Fibroblast of skin of right biceps (primary cell): ENCODE results near the gene PPP1R3G.

ENCODE experiments used
- DNase-seq: peaks from one replicate; pipeline ENCODE4 v3.0.0-alpha.2; 2013

The PPP1R3G gene

DNA sequence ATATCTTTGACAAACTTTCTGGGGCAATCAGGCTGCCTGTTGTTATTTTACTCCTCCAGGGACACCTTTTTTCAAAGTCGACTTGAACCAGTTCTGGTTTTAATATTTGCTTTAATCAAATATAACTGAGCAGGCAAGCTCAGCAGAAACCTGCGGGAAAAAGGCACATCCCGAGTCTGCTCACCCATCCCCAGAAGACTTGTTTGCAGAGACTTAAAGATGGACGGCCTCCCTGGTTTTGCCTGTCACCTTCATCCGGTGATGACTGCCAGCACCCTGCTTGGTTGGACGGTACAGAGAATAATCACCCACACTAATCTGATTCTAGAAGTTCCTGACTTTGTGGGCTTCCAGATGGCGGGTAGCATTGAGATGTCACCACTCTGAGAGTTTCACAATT lies 36.8 kb downstream of the PPP1R3G start:
- DNase-seq, result no peak

GRCh38 chr6:5122504-5123112 lies 37.5 kb downstream of the PPP1R3G start:
- no peak for DNase-seq

DNA sequence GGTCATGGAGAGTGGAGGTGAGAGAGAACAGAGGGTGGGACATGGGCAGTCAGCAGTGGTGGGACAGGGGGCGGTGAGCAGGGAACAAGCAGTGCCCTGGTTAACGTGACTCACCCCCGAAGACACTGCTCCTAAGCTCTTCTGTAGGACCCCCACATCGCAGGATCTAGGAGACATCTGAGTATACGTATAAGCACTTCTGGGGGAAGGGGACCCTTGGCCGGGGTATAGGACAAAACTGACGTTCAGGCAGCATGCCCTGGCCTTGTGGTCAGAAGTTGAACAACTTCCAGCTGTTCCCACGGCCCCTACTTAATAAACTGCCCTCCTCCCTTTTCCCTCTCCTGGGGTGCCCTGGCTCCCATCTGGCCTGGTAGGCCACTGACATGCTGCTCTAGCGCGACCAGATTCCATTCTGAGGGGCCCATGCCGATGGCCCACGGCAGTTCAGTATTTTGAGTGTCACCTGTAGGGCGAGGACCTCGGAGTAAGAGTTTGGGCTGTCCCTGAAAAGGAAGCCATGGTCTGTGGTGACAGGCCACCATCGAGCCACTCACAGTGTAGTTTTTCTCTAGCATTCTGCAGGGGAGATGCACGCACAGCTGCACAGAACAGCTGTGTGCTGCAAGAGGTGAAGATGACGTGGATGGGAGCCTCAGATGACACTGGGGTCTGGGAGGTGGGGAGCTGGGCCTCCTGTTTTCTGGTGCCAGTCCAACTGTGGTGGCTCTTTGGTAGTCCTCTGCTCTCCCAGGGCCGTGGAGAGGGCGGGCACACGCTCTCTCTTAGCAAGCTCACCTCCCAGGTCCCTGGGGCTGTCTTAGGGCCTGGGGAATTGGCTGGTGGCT lies 38.4 kb downstream of the PPP1R3G start:
- DNase-seq, result no peak

DNA sequence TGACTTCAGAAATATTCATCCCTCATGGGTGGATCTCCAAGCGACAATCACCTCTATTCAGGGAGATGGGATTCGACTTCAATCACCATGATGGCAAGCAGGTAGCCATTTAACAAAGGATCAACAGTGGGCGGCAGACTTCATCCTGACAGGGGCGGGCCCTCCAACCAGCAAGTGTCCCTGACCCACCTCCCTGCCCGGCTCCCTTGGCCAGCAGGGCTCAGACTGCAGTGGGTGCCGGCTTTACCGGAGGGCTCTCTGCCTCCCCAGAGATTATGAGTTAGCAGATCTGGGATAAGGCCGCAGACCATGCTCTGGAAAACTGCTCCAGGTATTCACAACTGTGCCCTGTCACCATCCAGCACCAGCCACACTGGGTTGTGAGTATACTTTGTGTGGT lies 39.4 kb downstream of the PPP1R3G start:
- DNase-seq, result no peak

GRCh38 chr6:5125152-5126006 lies 40.2 kb downstream of the PPP1R3G start:
- DNase-seq, result peak; percentile 80

DNA sequence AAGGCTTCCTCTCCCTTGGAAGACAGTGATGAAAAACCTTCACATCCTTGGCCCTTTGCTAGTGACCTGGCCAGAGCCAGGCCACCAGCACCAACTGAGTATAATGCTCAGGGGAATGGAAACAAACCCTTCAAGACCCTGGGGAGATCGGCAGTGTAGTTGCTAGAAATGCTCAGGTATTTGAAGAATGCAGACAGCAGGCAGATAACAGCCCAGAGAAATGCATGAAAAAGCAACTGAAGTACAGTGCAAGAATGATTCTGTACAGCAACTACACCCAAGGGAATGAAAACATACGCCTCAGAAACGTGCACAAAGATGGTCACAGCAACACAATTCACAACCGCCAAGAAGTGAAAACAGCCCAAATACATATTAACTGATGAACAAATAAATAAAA lies 41.1 kb downstream of the PPP1R3G start:
- peak; percentile 76 for DNase-seq

DNA sequence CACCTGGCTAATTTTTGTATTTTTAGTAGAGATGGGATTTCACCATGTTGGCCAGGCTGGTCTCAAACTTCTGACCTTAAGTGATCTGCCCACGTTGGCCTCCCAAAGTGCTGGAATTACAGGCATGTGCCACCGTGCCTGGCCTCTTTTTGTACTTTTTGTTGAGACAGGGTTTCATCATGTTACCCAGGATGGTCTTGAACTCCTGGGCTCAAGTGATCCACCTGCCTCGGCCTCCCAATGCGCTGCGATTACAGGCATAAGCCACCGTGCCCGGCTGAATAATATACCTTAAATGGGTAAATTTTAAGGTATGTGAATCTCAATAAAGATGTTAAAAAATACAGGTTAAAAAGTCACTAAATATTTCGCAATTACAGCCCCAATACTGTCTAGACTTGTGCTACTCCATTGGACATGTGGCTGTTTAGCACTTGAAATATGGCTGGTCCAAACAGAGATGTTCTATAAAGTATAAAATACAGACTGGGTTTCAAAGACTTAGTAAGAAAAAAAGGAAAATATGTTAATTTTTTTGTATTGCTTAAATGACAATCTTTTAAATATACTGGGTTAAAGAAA lies 42.1 kb downstream of the PPP1R3G start:
- DNase-seq, result no peak

- no peak for DNase-seq
Observed at GRCh38 chr6:5128351-5128750, 43.2 kb downstream of the PPP1R3G start.

DNA sequence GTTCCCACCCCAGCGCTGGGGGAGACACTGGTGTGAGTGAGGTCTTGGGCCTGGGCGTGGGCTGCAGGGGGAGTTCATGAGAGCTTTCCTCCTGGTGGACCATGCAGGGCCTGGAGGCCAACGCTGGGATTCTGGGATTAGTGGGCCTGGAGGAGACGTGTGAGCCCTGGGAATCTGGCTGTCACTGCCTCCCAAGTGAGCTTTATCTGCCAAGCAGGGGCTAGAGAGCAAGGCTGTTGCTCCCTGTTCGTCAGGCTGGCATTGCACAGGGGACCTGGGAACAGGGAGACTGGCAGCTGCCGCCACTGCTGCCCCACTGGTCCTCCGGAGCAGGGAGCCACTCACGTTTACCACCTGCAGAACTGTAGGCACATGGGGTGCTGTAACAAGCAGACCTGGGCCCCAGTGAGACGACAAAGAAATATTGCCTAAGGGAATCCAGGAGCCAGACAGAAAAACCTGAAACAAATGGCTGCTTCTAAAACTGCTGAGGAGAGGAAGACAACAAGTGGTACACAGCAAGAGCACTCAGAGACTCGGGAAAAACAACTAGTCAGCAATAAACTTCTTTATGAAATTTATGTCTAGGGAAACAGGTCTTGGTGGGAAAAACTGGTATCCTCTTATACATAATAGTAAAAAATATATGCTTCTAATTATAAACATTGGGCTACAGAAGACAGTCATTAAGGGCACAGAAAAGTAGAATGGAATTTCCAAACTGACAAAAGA lies 45.2 kb downstream of the PPP1R3G start:
- no peak for DNase-seq

DNA sequence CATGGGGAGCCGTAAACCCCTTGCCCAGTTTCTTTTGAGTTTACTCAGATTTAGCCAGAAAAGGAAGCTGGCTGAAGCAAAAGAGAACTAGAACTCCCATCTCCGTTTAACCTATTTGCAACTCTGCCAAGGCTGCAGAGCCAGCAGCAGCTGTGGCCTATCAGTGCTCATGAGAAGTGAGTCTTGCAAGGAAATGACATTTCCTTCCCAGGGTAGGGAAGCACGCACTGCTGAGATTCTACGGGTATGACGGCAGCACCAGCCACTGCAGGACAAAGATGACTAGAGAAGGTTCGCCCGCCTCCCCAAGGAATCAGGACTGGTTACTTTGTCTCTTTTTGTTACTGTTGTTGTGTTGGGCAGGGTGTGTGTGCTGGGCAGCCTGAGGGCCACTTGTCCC lies 47.6 kb downstream of the PPP1R3G start:
- DNase-seq, result peak; percentile 82

- DNase-seq, result no peak
Observed at GRCh38 chr6:5133943-5134342, 48.8 kb downstream of the PPP1R3G start.

DNA sequence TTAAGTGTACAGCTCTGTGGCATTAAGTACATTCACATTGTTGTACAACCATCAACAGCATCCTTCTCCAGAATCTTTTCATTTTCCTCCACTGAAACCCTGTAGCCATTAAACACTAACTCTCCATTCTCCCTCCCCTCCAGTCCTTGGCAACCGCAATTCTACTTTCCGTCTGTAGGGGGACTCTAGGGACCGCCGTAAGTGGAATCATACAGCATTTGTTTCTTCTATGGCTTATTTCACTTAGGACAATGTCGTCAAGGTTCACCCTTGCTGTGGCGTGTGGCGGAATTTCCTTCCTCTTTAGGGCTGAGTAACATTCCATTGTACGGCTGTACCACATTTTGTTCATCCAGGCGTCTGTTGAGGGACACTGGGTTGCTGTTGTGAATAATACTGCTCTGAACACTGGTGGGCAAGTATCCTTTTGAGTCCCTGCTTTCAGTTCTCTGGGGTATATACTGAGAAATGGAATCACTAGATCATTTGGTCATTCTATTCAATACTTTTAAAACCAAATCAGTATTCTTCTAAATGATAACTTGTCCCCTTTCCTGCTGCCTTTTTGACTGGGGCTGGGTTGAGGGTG lies 50.7 kb downstream of the PPP1R3G start:
- DNase-seq, result peak; percentile 53

- DNase-seq, result no peak
Observed at GRCh38 chr6:5136851-5137250, 51.7 kb downstream of the PPP1R3G start.
